ENCODE results near the gene RPSA. TPM values are rescaled to one million over a fixed set of nuclear protein-coding genes. Genes with fewer than 3 reads are reported as not detected.

Gene RPSA
- total RNA-seq, 1 experiment from 2014 or later = 2,486 TPM

GRCh38 chr3:39433642-39434041, 27.1 kb downstream of the RPSA start:
- no peak for TF ChIP-seq JUND (IDR thresholded peaks at IDR 0.05)
- TF ChIP-seq ZFX (IDR thresholded peaks at IDR 0.05) = no peak
- TF ChIP-seq CEBPB (IDR thresholded peaks at IDR 0.05; ENCODE audit: low read depth) = no peak
- TF ChIP-seq SP1 (IDR thresholded peaks at IDR 0.05; ENCODE audit: low read depth) = no peak
- no peak for TF ChIP-seq SIN3A (IDR thresholded peaks at IDR 0.05; ENCODE audit: low read depth)
- TF ChIP-seq RAD21 (IDR thresholded peaks at IDR 0.05; ENCODE audit: low read depth) = no peak
- no peak for TF ChIP-seq POLR2AphosphoS5 (IDR thresholded peaks at IDR 0.05; ENCODE audit: low read depth, low read length)
- no peak for TF ChIP-seq EZH2 (IDR thresholded peaks at IDR 0.05)
- no peak for TF ChIP-seq ZNF274 (IDR thresholded peaks at IDR 0.05; ENCODE audit: low read depth, low read length)
- TF ChIP-seq MAX (IDR thresholded peaks at IDR 0.05) = no peak
- TF ChIP-seq FOSL1 (IDR thresholded peaks at IDR 0.05; ENCODE audit: low read depth) = no peak
- no peak for TF ChIP-seq CBX3 (IDR thresholded peaks at IDR 0.05; ENCODE audit: low read depth)
- TF ChIP-seq REST (IDR thresholded peaks at IDR 0.05; ENCODE audit: low read depth) = no peak
- no peak for TF ChIP-seq SRF (IDR thresholded peaks at IDR 0.05; ENCODE audit: low read depth)
- no peak for TF ChIP-seq POLR2A (IDR thresholded peaks at IDR 0.05; ENCODE audit: borderline replicate concordance, extremely low read depth, insufficient read depth, insufficient read length)
- TF ChIP-seq ELF1 (IDR thresholded peaks at IDR 0.05; ENCODE audit: borderline replicate concordance, low read depth) = no peak
- no peak for TF ChIP-seq ATF3 (IDR thresholded peaks at IDR 0.05)
- Histone ChIP-seq H3K9me3 (ENCODE audit: control insufficient read depth in 1 of 2, insufficient read depth in 1 of 2, low read depth in 1 of 2, low read length in 2 of 2) (no peaks in the 10 kb centered on the region), H3K9ac (ENCODE audit: low read length) (no peak overlapping the region), H3K4me3 (replicated peaks in 1 of 2; ENCODE audit: low read depth in 1 of 2, low read length in 2 of 2) (no peak overlapping the region), H3K27ac (ENCODE audit: low read depth, low read length) (no peak overlapping the region), H3K79me2 (ENCODE audit: insufficient read depth, low read length) (no peaks in the 10 kb centered on the region), H3K4me1 (ENCODE audit: control insufficient read depth in 1 of 2, insufficient read depth in 2 of 2, low read length in 2 of 2) (peaks cover 0 to 19% of the 10 kb centered on the region in 2 experiments; a peak in 1 of 4 replicates), H3K4me2 (ENCODE audit: low read length) (no peak overlapping the region), H3K27me3 (ENCODE audit: insufficient read depth, low read length) (no peaks in the 10 kb centered on the region), H3K9me2 (ENCODE audit: insufficient read depth) (no peaks in the 10 kb centered on the region), H3K36me3 (ENCODE audit: control insufficient read depth in 1 of 2, insufficient read depth in 2 of 2, low read length in 2 of 2) (no peaks in the 10 kb centered on the region), H4K20me1 (ENCODE audit: insufficient read depth) (no peaks in the 10 kb centered on the region), H2AFZ (ENCODE audit: low read depth, low read length, poor library complexity, severe bottlenecking) (no peak overlapping the region)
- DNase-seq (ENCODE audit: low read depth, low spot score) (no peak), ATAC-seq (no peak)
- intact Hi-C loops (cut with micrococcal nuclease) = no loop called here
- CTCF ChIA-PET = no interaction called here
- RAD21 ChIA-PET (ENCODE audit: low non-redundant PET in 1 of 2, low total read pairs in 2 of 2, uncharacterized antibody in 2 of 2, unreplicated experiment in 2 of 2) = no interaction called here
- POLR2A ChIA-PET = no interaction called here
- BruUV-seq (replicated peaks) = no TSS peak
